ENCODE measurements around the gene HEBP1.

HEBP1 gene

DNA sequence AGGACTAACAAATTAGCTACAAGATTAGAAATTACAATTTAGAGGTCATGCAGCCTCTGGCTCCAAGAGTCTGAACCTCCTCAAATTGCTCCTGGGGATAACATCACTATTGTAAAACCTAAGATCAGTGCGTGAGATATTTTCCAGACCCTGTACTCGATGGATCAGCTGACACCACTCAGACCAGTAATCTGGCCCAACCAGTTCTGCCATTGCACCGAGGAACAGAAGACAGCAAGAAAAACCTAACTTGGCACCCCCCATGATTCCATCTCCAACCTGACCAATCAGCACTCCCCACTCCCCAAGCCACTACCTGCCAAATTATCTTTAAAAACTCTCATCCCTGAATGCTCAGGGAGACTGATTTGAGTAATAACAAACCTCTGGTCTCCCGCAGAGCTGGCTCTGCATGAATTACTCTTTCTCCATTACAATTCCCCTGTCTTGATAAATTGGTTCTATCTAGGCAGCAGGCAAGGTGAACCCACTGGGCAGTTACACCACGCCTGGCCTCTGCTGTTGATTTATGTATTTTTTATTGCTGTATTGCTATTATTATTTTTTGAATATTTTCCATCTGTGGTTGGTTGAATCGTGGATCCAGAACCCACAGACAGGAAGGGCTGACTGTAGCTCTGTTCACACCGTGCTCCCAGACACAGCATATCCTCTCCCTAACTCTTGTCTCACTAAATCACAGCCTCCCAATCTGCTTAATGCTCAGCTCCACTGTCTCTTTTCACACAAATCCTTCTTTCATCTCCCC, 9.2 kb downstream of the HEBP1 start:
- TF ChIP-seq GATA3 (IDR thresholded peaks at IDR 0.05; ENCODE audit: low read depth, low read length) = no peak
- TF ChIP-seq GATA2 (IDR thresholded peaks at IDR 0.05; ENCODE audit: low read depth, low read length) = no peak

DNA sequence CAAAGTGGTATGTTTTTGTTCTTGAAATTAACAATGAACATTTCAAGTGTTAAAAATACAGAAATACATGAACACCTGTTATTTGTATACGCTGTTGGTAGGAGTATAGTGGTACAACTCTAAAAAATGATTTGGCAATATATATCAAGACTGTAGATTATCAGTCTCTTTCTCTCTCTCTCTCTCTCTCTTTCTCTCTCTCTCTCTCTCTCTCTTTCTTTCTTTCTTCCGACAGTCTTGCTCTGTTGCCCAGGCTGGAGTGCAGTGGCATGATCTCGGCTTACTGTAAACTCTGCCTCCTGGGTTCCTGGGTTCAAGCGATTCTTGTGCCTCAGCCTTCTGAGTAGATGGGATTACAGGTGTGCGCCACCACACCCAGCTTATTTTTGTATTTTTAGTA, 12.6 kb downstream of the HEBP1 start:
- TF ChIP-seq GATA2 (IDR thresholded peaks at IDR 0.05; ENCODE audit: low read depth, low read length) (no peak), GATA3 (IDR thresholded peaks at IDR 0.05; ENCODE audit: low read depth, low read length) (no peak)

DNA sequence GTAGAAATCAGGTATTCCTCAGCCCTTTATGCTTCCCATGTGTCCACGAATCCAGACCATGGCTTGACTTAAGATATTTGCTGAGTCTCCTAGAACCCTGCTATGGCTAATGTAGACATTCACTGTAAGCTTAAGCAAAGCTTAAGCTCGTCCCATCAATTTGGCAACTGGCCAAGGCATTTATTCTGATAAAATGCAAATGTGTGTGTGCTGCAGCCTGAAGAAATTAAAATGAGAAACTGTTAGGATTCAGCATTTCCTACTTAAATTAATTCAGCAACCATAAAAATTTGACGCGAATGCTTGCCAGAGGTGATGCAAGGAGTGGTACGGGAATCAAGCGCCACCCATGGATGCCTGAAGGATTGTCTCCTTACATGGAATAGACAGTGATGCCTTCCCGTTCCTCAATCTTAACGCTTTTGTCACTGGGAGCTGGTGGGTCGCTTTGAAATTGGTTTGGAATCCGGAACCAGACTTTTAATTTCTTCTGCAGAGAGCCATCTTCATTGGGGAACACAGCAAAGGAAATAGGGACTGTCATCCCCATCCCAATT, 13.2 kb downstream of the HEBP1 start:
- no peak for TF ChIP-seq GATA3 (IDR thresholded peaks at IDR 0.05; ENCODE audit: low read depth, low read length)
- no peak for TF ChIP-seq GATA2 (IDR thresholded peaks at IDR 0.05; ENCODE audit: low read depth, low read length)

DNA sequence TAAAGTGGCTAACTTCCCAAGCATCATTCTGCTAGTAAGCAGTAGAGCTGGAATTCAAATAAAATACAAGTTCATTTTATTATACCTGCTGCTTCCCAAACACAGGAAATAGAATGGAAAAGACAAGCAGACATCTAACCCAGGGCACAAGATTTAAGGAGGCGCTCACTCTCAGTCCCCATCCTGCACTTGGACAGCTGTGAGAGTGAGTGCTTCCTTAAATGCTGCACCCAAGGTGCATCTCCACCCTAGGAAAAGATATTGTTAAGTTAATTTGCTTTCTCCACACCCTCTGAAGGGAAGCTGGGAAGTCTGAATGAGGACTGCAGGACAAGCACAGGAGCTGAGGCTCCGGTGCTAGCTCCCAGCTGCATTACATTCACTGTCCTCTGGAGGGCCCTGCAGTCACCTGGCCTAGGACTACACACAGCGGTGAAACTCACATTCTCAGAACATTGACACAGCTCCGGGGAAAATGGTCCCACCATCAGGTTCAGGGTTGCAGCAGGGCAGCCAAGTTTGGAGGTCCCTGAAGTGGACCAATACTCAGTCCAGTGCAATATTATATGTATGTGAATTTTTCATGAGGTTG, 14.2 kb downstream of the HEBP1 start:
- no peak for TF ChIP-seq GATA3 (IDR thresholded peaks at IDR 0.05; ENCODE audit: low read depth, low read length)
- TF ChIP-seq GATA2 (IDR thresholded peaks at IDR 0.05; ENCODE audit: low read depth, low read length) = no peak

DNA sequence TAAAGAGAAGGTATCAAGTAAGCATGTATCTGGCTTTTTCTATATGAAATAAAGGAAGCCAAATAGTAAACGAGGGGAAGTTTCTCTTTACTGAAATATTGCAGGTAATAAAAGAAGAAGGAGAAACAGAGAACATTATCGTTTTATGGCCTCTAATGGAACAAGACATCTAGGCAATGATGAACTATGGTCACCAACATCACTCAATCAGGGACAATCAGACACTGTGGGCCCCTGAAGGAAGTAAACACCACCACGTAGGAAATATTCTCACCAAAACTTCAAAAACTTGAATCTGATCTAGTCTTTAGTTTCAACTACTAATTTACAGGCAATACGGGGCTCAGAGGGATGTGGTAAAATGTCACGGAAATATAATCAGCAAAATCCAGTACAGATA, 15.9 kb downstream of the HEBP1 start:
- TF ChIP-seq GATA3 (IDR thresholded peaks at IDR 0.05; ENCODE audit: low read depth, low read length) (no peak), GATA2 (IDR thresholded peaks at IDR 0.05; ENCODE audit: low read depth, low read length) (no peak)

DNA sequence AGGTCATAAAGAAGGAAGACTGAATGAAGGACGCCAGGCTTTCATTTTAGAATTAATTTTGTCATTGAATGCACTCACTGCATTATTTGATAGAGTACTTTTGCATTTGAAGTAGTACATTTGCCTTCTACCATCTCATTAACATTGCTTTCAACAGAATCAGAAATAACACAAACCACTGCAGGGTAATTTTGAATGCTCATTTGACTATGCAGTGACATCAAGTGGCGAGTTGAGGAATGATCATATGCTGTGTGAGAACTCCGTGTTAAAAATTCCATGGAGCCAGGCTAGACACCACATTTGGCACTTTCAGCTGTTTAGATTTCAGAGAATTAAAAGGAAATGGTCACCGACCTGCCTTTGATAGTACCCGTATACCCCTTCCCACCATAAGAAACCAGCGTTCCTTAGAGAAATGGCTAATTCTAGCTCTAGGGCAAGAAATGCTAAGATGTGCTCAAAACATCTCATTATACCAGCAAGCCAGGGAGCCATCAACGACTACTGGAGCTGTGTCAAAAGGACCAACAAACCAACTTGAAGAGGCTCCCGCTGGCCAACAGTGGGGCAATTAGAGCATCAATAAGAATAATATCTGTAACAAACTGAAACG, 16.5 kb downstream of the HEBP1 start:
- TF ChIP-seq GATA3 (IDR thresholded peaks at IDR 0.05; ENCODE audit: low read depth, low read length) = no peak

DNA sequence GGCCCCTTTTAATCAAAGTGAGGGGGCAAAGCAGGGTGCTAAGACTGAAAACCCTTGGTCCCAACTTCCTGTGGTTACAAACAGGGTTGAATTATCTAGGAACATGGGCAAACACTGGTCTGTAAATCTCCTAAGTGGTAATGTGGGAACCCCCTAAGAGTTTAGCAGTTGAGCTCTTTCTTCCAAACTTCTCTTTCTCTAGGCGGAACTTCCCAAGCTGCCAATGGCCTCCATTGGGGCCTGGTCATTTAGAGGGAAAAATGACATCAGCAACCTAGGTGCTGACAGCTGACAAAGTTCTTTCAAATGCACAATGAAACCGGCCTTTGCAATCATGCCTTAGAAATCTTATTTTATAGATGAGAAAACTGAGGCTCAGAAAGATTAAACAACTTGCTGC, 17.7 kb downstream of the HEBP1 start:
- TF ChIP-seq GATA3 (IDR thresholded peaks at IDR 0.05; ENCODE audit: low read depth, low read length) (no peak), GATA2 (IDR thresholded peaks at IDR 0.05; ENCODE audit: low read depth, low read length) (no peak)

DNA sequence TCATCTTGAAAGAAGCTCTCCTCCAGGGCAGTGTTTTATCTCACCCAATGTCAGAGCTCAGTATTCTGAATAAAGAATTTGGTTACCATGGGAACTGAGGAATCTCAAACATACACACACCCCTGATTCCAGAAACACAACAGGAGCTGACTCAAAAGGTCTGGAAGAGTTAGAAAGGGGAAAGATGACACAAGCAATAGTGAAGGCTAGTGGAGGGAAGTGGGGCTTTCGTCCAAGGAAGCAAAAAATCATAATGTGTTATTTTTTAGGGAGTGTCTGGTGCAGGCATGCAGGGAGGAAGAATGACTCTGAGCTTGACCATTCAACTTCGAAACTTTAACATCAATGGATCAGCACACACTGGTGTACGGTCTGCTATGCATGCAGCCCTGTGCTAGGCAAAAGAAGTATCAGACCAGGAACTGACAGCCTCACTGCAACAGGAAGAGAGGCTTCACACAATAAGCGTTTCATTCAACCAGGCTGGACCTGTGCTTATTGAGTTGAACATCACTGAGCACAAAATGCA, 20.3 kb downstream of the HEBP1 start:
- TF ChIP-seq GATA3 (IDR thresholded peaks at IDR 0.05; ENCODE audit: low read depth, low read length) (no peak), GATA2 (IDR thresholded peaks at IDR 0.05; ENCODE audit: low read depth, low read length) (no peak)

DNA sequence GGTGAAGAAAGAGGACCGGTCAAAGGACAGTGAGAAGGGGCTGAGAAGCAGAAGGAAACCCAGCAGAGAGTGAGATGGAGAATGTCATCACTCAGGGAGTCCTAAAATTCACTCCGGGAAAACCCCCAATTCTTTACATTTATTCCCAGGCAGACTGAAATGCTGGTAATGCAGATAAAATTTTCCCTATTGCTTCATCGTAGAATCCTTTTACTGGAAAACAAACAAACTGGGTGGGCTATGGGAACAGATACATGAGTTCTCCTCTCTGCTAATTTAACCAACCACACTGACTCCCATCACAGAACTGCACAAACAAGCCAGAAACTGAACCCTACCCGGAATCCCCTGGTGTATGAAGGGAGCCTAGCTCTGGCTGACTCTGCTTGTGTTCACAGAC, 20.9 kb downstream of the HEBP1 start:
- TF ChIP-seq GATA2 (IDR thresholded peaks at IDR 0.05; ENCODE audit: low read depth, low read length) (no peak), GATA3 (IDR thresholded peaks at IDR 0.05; ENCODE audit: low read depth, low read length) (no peak)

DNA sequence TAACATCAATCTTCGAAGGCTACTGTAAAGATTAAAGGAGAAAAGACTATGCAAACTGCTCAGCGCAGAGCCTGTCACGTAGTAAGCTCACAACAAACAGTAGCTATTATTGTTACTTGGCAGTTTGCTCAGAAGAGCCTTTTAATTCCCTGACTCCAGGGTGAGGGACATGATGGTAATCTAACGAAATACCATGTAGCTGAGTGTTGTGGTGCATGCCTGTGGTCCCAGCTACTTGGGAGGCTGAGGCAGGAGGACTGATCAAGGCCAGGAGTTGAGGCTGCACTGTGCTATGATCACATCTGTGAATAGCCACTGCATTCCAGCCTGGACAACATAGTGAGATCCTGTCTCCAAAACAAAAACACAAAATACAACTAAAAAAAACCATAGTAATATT, 22.8 kb downstream of the HEBP1 start:
- TF ChIP-seq GATA2 (IDR thresholded peaks at IDR 0.05; ENCODE audit: low read depth, low read length) = no peak
- TF ChIP-seq GATA3 (IDR thresholded peaks at IDR 0.05; ENCODE audit: low read depth, low read length) = no peak

DNA sequence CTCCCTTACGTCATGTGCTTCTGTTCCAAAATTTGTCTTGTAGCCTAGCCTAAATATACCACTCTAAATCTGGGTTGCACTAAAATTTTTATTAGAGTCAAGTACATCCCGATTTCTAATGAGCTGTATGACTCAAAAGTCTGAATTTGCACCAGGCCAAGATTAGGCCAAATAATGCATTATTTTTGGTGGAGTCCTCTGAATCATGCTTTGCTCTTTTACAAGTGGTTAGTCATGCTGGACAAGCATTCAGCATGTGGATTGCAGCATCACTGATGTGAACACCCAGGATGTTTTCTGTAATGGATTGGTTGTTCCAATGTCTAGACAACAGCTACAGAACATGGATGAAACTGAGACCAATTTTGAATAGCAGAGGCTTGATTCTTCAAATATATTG, 23.7 kb downstream of the HEBP1 start:
- no peak for TF ChIP-seq GATA2 (IDR thresholded peaks at IDR 0.05; ENCODE audit: low read depth, low read length)
- TF ChIP-seq GATA3 (IDR thresholded peaks at IDR 0.05; ENCODE audit: low read depth, low read length) = no peak

DNA sequence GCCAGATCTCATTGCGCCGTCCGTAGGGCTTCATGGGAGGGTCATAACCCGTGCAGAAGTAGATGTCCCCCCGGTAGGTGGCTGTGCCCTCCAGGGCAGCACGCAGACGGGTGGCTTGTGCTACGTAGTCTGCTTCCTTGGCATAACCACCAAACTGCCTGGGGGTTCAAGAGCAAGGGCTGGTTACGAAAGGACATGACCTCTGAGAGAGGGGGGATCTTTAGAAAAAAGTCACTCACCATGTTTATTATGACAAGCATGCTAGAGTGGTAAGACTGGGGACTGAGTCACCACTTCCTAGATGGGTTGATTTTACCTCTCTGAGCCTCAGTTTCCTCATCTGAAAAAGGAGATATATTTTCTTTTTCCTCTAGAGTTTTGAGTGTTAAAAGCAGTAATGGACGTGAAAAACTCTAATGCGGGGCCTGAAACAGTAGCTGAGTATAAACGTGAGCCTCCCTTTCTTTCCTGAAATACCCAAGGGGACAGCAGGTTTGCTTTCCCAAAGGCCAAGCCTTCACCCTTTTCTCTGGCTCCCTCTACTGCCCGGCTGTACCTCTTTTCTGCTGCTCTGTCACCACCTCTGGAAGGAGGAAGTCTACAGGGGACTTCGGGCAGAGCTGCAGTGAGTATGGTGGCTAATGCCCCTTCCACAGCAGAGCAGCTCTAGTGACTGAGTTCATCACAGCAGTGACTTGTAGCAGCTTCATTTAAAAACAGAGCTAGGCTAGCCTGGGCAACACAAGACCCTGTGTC, 24.6 kb downstream of the HEBP1 start:
- TF ChIP-seq GATA3 (IDR thresholded peaks at IDR 0.05; ENCODE audit: low read depth, low read length) = no peak
- TF ChIP-seq GATA2 (IDR thresholded peaks at IDR 0.05; ENCODE audit: low read depth, low read length) = no peak

DNA sequence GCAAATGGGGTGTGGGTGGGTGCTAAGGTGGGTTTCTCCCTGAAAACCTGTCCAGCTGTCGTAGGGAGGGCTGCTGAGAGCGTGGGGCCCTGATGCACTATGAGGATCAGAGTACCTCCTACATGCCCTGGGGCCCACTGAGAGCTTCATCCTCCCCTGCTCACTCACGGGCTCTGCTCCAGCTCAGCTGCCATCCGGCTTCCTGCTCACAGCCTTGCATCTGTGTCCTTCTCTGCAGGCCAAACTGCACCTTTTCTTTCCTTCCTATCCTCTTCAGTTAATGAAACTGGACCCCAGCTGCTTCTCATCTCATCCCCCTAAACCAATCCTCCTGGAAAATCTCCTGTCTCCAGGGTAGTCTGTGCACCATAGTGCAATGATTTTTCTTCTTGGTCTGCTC, 25.9 kb downstream of the HEBP1 start:
- no peak for TF ChIP-seq GATA2 (IDR thresholded peaks at IDR 0.05; ENCODE audit: low read depth, low read length)
- no peak for TF ChIP-seq GATA3 (IDR thresholded peaks at IDR 0.05; ENCODE audit: low read depth, low read length)

DNA sequence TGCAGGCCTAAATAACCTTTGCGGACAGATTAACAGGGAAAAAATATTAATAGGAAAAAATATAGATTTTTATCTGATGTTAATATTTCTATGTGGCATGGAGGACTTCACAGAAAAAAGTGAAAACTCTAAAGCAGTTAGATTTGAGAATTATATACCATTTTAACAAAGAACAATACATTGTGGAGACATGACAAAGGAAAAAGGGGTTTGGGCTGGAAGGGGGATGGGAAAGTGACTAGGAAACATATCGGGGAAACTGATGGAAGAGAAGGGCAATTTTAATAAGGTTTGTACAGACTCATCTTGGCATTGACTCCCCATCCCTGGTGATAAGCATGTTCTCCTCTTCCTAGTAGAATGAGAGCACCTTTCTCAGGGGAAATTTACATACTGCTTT, 27.0 kb downstream of the HEBP1 start:
- TF ChIP-seq GATA3 (IDR thresholded peaks at IDR 0.05; ENCODE audit: low read depth, low read length) (no peak), GATA2 (IDR thresholded peaks at IDR 0.05; ENCODE audit: low read depth, low read length) (no peak)

All from SH-SY5Y (cell line).